ENCODE measurements around the gene NIT2. TPM values are rescaled to one million over a fixed set of nuclear protein-coding genes. Genes with fewer than 3 reads are reported as not detected.

NIT2 gene
- total and polyA plus RNA-seq, 7 donors, result 12.0 to 28.2 (median 22.0) TPM

- Histone ChIP-seq H3K4me1 (no peaks in the 10 kb centered on the region), H3K27ac (no peak overlapping the region), H3K27me3 (no peaks in the 10 kb centered on the region), H3K36me3 (peaks cover 6 to 90% (median 24%) of the 10 kb centered on the region in 4 donors), H3K4me3 (no peak overlapping the region), H3K9me3 (no peaks in the 10 kb centered on the region)
- intact Hi-C loops (cut with DNase I), result no loop called here
- no peak for TF ChIP-seq CTCF (IDR thresholded peaks at IDR 0.05)
- no peak for DNase-seq
- WGBS, 2 donors, result 79 to 89% methylated on average over 2 of the region's 2 CpGs
These were observed 31.9 kb downstream of the NIT2 start for GRCh38 chr3:100366424-100366823.

- DNase-seq, result no peak
- Histone ChIP-seq H3K4me1 (no peaks in the 10 kb centered on the region), H3K4me3 (no peak overlapping the region), H3K9me3 (no peaks in the 10 kb centered on the region), H3K36me3 (peaks cover 6 to 88% (median 32%) of the 10 kb centered on the region in 4 donors), H3K27me3 (no peaks in the 10 kb centered on the region), H3K27ac (no peak overlapping the region)
- intact Hi-C loops (cut with DNase I), result no loop called here
- TF ChIP-seq POLR2A (IDR thresholded peaks at IDR 0.05) (no peak), CTCF (IDR thresholded peaks at IDR 0.05) (no peak), POLR2AphosphoS5 (IDR thresholded peaks at IDR 0.05) (no peak), EP300 (IDR thresholded peaks at IDR 0.05) (no peak)
- 83 to 88% methylated on average over 8 of the region's 8 CpGs for WGBS, 2 donors
These were observed 33.9 kb downstream of the NIT2 start for GRCh38 chr3:100368441-100368840.

- no peak overlapping the region for H3K27ac ChIP-seq
- no peaks in the 10 kb centered on the region for H3K4me1 ChIP-seq
- intact Hi-C loops (cut with DNase I), result no loop called here
- H3K9me3 ChIP-seq, result no peaks in the 10 kb centered on the region
- no peak for DNase-seq
- no peaks in the 10 kb centered on the region for H3K27me3 ChIP-seq
- H3K36me3 ChIP-seq, result peaks cover 6 to 75% (median 28%) of the 10 kb centered on the region in 4 donors
- no peak overlapping the region for H3K4me3 ChIP-seq
- TF ChIP-seq CTCF (IDR thresholded peaks at IDR 0.05) (no peak), EP300 (IDR thresholded peaks at IDR 0.05) (no peak), POLR2A (IDR thresholded peaks at IDR 0.05) (no peak), POLR2AphosphoS5 (IDR thresholded peaks at IDR 0.05) (no peak)
- 95% methylated on average over 1 of the region's 1 CpG for WGBS, 2 donors
These were observed 36.2 kb downstream of the NIT2 start for GRCh38 chr3:100370756-100371155.

- Histone ChIP-seq H3K27me3 (no peaks in the 10 kb centered on the region), H3K4me1 (no peaks in the 10 kb centered on the region), H3K4me3 (no peak overlapping the region), H3K9me3 (no peaks in the 10 kb centered on the region), H3K36me3 (peaks cover 11 to 82% (median 28%) of the 10 kb centered on the region in 4 donors), H3K27ac (no peak overlapping the region)
- DNase-seq, result no peak
- TF ChIP-seq EP300 (IDR thresholded peaks at IDR 0.05) (no peak), POLR2A (IDR thresholded peaks at IDR 0.05) (no peak), POLR2AphosphoS5 (IDR thresholded peaks at IDR 0.05) (no peak), CTCF (IDR thresholded peaks at IDR 0.05) (no peak)
- intact Hi-C loops (cut with DNase I), result no loop called here
These were observed 40.0 kb downstream of the NIT2 start for GRCh38 chr3:100374521-100374920.

- H3K36me3 ChIP-seq, result peaks cover 8 to 82% (median 30%) of the 10 kb centered on the region in 4 donors
- no peak overlapping the region for H3K4me3 ChIP-seq
- DNase-seq, result no peak
- TF ChIP-seq EP300 (IDR thresholded peaks at IDR 0.05), result no peak
- no peak for TF ChIP-seq CTCF (IDR thresholded peaks at IDR 0.05)
- H3K4me1 ChIP-seq, result no peaks in the 10 kb centered on the region
- WGBS, 2 donors, result 97% methylated on average over 4 of the region's 4 CpGs
- intact Hi-C loops (cut with DNase I), result no loop called here
- no peaks in the 10 kb centered on the region for H3K27me3 ChIP-seq
- H3K27ac ChIP-seq, result no peak overlapping the region
- H3K9me3 ChIP-seq, result no peaks in the 10 kb centered on the region
These were observed 41.7 kb downstream of the NIT2 start for GRCh38 chr3:100376301-100376700.
